NCI-H1436 (cell line): ENCODE data around the gene TTC17.

ENCODE experiments used
- DNase-seq: peaks from one replicate; lab custom pipeline; 2025; lab: John Stamatoyannopoulos, UW

TTC17 gene

GRCh38 chr11:43541993-43542392 lies 183.3 kb downstream of the TTC17 start:
- no peak for DNase-seq

- DNase-seq: no peak
These were observed 184.3 kb downstream of the TTC17 start for GRCh38 chr11:43542750-43543712.
